ENCODE results near the gene NPBWR2.
"Not testable (repeated sequence)": the region's sequence is repeated elsewhere in the genome, so short reads cannot be mapped to it uniquely, and the experiment has no call there.

The NPBWR2 gene

DNA sequence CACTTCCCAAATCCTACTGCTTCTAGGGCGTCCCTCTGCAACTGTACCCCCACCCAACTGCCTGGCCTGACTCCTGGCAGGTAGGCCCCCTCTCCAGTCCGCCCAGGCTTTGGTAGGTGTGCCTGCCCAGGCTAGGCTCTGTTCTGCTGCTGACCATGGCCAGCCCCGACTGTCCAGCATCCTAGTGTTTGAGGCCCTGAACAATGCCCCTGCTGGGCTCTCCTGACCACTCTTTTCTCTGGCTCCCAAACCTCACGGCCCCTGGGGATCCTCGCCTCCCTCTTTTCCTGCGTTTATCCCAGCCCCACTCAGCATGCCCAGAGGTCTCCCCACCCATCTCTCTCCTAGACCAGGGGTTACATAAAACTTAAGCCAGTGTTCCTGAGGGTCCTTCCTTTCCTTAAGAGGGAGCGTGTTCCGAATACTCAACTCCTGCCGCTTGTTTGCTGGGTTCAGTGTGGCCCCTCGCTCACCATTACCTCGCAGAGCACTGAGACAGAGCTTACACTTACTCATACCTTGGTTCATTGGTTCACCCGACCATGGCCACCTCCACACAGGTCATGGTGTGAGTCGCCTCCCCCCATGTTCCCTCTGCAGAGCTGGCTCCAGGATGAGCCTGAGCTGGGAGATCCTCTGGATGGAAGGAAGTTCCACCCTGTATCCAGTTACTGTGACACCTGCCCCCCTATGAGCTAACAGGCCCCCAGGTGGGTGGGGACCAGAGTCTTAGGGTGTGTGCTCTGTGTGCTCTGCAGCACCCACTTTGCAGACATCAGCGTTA is 35.8 kb upstream of the NPBWR2 start:
- DNase-seq (ENCODE audit: low spot score), result no peak

DNA sequence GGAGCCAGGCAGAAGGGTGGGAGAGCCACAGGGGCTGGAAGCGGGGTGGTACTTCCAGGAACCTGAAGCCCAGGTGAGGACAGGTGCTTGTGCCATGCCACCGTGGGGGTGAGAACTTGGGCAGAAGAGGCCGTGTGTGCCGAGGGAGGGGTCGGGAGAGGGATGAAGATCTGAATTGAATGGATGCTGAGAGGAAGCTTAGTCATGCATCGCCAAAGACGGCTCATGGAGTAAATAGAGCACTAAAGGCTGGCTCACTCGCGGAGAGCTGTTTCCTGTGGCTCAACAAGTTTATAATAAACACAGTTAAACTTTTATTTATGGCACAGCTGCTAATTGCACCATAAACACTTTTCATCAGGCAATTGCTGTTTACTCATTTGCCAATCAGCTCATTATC is 35.2 kb upstream of the NPBWR2 start:
- DNase-seq (ENCODE audit: low spot score), result no peak

DNA sequence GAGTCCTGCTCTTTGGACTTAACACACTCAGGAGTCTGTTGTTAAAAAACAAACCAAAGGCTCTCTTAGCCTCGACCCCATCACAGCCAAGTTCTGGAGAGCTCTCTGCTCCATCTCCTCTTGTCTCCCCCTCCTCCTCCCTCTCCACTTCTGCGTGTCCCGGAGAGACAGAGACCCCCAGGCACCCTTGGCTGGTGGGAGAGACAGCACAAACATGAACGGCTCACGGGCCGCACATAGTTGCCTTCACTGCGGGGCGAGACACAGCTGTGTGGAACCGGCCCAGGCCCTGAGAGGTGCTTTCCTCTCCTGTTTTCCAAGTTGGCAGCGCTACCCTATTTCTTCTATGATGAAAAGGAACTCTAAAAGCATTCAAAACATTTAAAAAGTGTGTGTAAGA is 33.6 kb upstream of the NPBWR2 start:
- DNase-seq (ENCODE audit: low spot score), result no peak

DNA sequence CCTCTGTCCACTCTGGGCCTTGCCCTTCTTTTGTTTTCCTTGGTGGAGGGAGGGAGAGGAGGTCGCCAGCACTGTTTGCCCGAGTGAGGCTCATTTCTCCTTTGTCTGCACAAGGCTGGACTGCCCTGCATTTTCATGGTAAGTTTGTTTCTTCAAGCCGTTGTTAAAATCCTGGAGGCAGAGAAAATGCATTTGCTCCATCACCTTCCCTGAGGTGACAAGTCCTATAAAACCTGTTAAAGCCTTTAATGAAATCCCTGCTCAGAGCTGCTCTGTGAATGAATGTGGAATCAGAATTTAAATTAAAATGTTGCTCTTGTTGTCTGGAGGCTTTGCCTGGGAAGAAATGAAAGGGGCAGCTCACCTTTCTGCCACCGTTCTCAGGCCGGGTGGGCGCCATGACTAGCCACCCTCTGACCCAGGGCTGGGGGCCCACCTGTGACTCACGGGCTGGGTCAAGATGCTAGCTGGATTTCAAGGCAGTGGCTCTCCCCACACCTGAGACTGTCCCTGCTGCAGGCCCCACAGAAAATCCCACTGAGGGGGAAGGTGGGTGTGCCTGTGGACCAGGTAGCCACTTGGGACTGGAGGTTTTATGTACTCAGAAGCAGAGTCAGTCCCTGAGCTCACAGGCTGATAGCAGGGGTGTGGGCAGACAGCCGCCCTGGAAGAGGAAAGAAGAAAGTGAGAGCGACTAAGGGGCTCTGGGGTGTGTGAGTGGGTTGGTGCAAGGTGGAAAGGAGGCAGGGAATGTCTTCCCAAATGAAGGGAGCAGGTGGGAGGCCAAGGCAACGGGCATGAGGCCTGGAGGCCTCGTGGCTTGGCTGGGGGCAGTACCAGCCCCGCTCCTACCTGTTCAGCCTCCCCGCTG is 32.9 kb upstream of the NPBWR2 start:
- DNase-seq (ENCODE audit: low spot score), result no peak

DNA sequence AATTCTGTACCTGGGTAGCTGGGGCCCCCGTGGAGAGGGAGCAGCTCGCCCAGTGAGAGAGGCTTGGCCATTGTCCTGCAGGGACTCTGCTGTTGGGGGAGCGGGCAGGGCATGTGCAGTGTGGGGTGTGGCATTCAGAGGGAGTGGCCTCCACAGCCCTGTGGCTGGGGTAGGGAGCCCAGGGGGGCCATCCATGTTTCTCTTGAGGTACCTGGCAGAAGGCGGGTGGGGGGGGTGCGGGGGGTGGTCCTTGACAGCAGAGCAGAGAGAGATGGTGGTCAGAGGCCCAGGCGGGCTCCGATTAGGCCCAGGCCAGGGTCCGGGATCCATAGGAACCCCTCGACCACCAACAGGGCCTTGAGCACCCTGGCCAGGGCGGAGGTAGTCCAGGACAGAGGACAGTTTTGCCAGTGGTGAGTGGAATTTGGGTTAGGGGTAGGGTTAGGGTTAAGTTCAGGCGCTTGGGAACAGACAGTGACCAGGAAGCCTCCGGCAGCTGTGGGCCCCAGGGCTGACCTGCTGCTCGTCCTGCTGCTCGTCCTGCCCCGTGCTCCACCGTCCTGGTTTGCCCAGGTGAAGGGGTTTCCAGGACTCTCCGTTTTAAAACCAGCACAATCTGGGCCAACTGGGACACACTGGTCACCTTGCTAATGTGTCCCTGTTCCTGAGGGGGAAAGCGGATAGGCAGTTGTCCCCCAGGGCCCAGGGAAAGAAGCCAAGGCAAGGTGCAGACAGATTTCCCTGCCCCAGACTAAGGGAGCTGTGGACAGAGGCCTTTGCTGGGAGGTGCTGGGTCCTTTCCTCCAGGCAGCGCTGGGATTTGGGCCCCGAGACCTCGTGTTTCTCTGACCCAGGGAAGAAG is 32.1 kb upstream of the NPBWR2 start:
- no peak for DNase-seq (ENCODE audit: low spot score)

DNA sequence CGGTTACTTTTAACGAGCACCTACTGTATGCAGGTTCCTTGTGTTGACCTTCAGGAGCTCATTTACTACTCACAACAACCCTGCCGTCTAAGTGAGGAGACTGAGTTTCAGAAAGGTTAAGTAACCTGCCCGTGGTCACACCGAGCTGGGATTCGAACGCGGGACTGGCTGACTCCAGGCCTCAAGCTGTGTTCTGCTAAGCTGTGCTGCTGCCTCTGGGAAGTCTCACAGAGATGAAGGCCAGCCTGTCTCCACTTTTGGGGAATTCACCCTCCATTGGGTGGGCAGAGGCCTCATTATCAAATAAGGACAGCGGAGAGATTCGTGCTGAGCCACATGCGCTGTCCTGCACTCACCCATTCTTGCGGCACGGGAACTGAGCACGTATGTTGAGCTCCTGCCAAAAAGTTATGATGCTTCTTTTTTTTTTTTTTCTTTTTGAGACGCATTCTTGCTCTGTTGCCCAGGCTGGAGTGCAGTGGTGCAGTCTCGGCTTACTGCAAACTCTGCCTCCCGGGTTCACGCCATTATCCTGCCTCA is 31.0 kb upstream of the NPBWR2 start:
- DNase-seq (ENCODE audit: low spot score), result no peak

DNA sequence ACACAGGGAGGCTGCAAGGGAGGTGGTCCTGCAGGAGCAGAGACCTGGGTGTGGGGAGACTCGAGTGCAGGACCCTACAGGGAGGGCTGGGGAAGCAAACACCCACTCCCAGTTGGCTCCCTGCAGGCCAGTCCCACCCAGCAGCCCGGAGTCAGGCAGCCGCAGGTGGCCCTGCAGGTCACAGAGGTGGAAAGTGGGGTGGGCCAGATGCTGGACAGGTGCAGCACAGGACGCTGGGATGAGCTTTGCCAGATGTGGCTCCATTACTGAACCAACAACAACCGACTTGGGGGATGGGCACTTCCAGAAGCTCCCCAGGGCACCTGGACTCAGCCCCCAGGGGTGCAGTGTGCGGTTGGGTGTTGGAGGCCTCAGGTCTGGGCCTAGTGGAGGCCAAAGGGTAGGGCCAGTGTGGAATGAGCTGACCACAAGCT is 30.2 kb upstream of the NPBWR2 start:
- no peak for DNase-seq (ENCODE audit: low spot score)

DNA sequence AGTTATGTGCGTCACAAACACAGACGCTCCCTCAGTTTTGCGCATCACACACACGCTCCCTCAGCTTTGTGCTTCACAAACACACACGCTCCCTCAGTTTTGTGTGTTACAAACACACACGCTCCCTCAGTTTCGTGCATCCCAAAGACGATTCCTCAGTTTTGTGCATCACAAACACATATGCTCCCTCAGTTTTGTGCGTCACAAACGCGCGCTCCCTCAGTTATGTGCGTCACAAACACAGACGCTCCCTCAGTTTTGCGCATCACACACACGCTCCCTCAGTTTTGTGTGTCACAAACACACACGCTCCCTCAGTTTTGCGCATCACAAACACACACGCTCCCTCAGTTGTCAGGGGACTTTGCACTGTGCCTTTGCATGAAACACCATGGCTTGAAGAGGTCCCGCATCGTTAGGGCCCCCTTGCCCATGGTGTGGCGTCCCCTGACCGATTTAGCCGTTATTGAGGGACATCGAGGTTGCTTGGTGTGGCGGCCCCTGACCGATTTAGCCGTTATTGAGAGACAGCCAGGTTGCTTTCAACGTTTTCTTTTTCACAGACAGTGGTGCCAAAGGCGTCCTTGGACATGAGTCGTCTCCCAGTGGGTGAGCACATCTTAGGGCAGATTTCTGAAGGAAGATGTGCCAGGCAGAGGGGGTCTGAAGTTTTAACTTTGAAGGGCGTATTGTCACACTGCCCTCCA is 28.8 kb upstream of the NPBWR2 start:
- no peak for DNase-seq (ENCODE audit: low spot score)

DNA sequence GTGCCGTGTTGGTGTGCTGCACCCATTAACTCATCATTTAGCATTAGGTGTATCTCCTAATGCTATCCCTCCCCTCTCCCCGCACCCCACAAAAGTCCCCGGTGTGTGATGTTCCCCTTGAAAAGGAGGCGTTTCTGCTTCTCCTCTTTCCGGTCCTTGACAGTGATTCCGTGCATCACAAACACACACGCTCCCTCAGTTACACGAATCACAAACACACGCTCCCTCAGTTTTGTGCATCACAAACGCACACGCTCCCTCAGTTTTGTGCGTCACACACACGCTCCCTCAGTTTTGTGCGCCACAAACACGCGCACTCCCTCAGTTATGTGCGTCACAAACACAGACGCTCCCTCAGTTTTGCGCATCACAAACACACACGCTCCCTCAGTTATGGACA is 27.4 kb upstream of the NPBWR2 start:
- not testable (repeated sequence) for DNase-seq (ENCODE audit: low spot score)

DNA sequence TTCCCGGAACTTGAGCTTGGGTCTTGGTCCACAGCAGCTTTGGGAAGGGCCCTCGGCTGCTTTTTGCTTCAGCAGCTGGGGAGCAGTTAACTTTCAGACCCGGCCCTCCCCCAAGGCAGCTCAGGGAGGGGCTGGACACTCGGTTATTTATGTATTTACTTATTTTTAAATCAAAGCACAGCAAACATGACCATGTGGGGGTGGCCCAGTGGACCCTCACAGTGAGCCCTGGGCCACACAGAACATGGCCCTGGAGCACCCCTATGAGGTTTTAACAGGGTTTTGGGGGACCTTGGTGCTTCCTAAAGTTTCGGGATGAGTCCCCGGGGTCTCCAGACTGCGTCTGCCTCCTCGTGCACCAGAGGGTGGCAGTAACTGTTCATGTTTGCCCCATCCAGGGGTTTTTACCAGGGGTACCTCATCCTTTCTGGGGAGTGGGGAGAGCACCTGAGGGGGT is 26.6 kb upstream of the NPBWR2 start:
- DNase-seq (ENCODE audit: low spot score), result no peak

DNA sequence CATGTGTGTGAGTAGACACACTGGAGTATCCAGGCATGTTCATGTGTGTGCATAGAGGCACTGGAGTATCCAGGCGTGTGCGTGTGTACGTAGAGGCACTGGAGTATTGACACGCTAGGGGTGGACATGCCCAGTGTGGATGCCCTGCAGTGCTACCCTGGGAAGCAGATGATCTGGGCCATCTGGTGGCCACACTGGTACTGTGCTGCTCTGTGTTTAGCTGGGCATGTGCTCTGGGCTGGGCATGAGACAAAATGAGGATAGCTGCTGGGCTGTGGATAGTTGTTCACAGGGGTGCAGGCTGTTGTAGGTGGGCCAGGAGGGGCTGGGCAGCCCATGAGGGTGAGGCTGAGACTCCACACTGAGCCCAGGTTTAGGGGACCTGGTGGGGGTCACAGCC is 24.0 kb upstream of the NPBWR2 start:
- peak; percentile 71 for DNase-seq (ENCODE audit: low spot score)

DNA sequence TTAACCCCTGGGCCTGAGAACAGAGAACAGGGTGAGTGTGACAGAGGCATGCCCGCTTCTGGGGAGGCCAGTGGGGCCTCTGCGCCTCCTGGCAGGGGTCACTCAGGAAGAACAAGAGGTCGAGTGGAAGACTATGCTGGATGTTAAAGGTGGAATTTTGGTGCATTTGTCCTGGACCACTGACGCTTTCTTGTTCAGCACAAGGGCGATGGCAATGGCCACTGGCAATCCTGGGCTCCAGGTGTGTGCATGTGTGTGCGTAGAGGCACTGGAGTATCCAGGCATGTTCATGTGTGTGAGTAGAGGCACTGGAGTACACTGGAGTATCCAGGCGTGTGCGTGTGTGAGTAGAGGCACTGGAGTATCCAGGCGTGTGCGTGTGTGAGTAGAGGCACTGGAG is 23.5 kb upstream of the NPBWR2 start:
- DNase-seq (ENCODE audit: low spot score), result no peak

DNA sequence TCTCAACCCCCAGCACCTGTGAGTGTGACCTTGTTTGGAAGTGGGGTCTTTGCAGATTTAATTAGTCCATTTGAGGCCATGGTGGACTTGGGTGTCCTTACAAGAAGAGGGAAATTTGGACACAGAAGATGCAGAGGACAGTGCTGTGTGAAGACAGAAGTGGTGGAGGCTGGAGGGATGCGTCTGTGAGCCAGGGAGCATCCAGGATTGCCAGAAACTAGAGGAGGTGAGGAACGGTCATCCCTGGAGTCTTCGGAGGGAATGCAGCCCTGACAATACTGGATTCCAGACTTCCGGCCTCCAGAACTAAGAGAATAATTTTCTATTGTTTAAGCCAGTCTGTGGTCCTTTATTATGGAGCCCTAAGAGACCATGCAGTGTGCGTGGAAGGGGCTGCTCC is 22.9 kb upstream of the NPBWR2 start:
- DNase-seq (ENCODE audit: low spot score), result no peak

DNA sequence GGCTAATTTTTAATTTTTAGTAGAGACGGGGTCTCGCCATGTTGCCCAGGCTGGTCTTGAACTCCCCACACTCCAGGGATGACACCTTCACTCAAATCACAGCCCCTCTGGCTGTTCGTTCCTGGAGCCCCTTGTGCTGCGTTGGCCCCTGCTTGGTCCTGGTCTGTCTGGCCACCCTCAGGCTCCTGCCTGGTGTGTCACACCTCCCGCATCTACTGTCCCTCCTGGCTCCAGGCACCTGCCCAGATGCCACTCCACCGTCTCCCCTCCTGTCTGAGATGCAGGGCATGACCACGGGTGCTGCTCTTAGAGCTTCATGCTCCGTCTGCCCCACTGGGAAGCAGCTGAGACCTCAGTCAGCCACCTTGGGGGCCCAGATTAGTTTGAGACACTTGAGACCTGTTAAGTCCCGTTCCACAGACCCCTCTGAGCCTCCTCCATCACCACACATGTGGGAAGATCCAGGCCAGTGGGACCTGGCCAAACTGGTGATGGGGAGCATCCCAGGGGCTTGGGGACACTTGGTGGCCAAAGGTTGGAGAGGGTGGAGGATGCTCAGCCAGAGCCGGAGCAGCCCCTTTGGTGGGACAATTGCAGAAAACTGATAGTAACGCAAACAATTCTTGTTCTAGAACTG is 21.9 kb upstream of the NPBWR2 start:
- no peak for DNase-seq (ENCODE audit: low spot score)

DNA sequence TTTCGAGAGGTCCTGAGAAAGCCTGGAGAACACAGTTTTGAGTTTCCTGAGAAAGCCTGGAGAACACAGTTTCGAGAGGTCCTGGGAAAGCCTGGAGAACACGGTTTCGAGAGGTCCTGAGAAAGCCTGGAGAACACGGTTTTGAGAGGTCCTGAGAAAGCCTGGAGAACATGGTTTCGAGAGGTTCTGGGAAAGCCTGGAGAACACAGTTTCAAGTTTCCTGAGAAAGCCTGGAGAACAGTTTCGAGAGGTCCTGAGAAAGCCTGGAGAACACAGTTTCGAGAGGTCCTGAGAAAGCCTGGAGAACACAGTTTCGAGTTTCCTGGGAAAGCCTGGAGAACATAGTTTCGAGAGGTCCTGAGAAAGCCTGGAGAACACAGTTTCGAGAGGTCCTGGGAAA is 16.2 kb upstream of the NPBWR2 start:
- DNase-seq (ENCODE audit: low spot score), result not testable (repeated sequence)

DNA sequence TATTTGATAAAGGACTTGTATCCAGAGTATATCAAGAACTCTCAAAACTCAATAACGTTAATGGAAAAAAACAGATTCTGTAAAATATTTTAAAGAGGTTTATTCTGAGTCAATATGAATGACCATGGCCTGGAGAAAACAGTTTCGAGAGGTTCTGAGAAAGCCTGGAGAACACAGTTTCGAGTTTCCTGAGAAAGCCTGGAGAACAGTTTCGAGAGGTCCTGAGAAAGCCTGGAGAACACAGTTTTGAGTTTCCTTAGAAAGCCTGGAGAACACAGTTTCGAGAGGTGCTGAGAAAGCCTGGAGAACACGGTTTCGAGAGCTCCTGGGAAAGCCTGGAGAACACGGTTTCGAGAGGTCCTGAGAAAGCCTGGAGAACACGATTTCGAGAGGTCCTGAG is 15.6 kb upstream of the NPBWR2 start:
- not testable (repeated sequence) for DNase-seq (ENCODE audit: low spot score)

DNA sequence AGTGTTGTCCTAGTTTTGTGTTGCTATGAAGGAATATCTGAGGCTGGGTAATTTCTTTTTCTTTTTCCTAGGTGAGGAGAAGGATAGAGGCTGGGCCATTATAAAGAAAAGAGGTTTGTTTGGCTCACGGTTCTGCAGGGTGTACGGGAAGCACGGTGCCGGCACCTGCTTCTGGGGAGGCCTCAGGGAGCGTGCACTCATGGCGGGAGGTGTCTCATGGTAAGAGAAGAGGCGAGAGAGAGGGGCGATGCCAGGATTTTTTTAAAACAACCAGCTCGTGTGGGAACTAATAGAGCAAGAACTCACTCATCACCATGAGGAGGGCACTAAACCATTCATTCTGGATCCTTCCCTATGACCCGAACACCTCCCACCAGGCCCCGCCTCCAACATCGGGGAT is 14.2 kb upstream of the NPBWR2 start:
- no peak for DNase-seq (ENCODE audit: low spot score)

DNA sequence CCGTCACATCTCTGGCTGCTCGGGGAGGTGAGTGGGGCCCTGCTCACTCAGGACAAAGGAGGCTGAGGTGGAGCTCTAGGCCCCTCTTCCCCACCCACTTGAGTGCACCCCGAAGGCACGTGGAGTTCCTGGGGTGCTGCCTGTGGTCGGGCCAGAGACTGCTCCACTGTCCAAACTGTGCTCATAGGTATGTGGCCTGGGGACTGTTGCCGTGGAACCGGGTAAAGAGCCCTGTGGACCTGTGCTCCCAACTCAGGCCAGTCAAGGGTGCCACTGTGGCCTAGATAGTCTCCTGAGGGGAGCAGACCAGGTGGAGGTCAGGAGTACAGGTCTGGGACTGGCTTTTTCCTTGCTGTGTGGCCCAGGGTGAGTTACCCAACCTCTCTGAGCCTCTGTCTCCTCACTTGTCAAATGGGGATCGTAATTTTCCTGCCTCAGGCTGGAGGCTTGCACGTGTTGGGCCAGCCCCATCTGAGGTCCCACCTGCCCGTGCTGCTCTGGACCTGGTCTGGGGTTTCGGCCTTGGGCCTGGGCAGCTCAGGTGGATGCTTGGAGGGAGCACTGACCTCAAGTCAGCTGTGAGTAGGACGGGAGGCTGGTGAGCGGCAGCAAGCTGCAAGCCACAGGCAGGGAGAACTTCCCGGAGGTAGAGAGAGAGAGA is 12.4 kb upstream of the NPBWR2 start:
- DNase-seq (ENCODE audit: low spot score), result no peak

DNA sequence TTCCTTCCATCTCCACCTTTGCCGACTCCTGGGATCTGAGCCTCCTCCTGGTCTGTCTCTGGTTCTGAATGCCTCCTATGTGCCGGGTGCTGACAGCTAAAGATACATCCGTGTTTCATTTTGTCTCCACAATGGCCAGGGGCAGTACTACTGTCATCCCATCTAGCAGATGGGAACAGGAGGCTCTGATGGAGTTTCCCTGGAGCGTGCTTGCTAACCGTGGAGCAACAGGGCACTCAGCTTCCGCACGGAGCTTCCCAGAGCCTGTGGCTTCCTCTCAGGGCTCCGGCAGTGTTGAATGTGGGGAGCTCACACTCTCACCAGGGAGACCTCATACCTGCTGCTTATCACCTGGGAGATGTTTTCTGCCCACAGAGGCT is 11.9 kb upstream of the NPBWR2 start:
- no peak for DNase-seq (ENCODE audit: low spot score)

DNA sequence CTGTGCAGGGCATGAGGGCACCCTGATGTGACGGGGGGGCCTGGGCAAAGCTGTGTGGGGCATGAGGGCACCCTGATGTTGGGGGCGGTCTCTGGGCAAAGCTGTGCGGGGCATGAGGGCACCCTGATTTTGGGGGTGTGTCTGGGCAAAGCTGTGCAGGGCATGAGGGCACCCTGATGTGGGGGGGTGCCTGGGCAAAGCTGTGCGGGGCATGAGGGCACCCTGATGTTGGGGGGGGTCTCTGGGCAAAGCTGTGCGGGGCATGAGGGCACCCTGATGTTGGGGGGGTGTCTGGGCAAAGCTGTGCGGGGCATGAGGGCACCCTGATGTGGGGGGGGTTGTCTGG is 10.0 kb upstream of the NPBWR2 start:
- DNase-seq (ENCODE audit: low spot score), result not testable (repeated sequence)
